IPS-20b (cell line): ENCODE results near the gene CCDC38.
"Not testable (repeated sequence)": the region's sequence is repeated elsewhere in the genome, so short reads cannot be mapped to it uniquely, and the experiment has no call there.

ENCODE experiments used
- H3K27ac ChIP-seq: one replicate; pipeline ENCODE4 v1.5.1; 2013; ENCODE audit warnings: low read length
- H3K27me3 ChIP-seq: 2 replicates; pipeline ENCODE4 v1.6.1; 2013; ENCODE audit warnings: mild to moderate bottlenecking, low read length, inconsistent platforms; ENCODE audit not compliant: insufficient read depth
- H3K36me3 ChIP-seq: 2 replicates; pipeline ENCODE4 v1.6.1; 2013; ENCODE audit warnings: low read depth, mild to moderate bottlenecking, inconsistent platforms, low read length, moderate library complexity; ENCODE audit not compliant: insufficient read depth
- H3K4me1 ChIP-seq: 2 replicates; pipeline ENCODE4 v1.6.1; 2013; ENCODE audit warnings: mild to moderate bottlenecking, control low read depth, inconsistent platforms, low read length, moderate library complexity; ENCODE audit not compliant: insufficient read depth
- H3K4me3 ChIP-seq: 2 replicates; pipeline ENCODE4 v1.5.1; 2013; ENCODE audit warnings: mild to moderate bottlenecking, low read length, inconsistent platforms
- H3K9ac ChIP-seq: 2 replicates; pipeline ENCODE4 v1.6.1; 2013; ENCODE audit warnings: low read depth, mild to moderate bottlenecking, inconsistent platforms, low read length, moderate library complexity
- H3K9me3 ChIP-seq: 2 replicates; pipeline ENCODE4 v1.6.1; 2013; ENCODE audit warnings: mild to moderate bottlenecking, low read depth, low read length, inconsistent platforms; ENCODE audit not compliant: insufficient read depth

The CCDC38 gene

DNA sequence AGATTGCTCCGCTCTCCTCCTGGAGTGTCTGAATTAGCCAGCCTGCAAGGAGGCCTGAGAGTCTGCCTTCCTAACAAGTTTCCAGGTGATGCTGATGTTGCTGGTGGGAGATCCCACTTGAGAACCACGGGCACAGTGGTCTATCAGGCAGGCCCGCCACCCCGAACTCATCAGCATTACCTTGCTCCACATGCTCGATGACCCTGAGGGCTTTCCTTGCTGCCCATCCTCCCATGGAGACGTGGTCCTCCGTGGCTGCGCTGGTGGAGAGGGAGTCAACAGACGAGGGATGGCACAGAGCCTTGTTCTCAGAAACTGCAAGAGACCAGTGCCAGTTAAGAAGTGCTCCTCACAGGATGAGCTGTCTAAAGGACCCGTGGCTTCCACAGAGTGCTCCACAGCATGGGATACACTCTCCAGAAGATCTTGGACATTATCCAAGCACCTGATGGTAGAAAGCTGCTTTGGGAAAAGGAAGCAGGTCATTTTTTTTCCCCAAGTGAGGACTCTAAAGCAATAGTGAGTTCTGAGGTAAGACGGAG is 35.4 kb upstream of the CCDC38 start:
- Histone ChIP-seq H3K9ac (no peak overlapping the region), H3K36me3 (no peaks in the 10 kb centered on the region), H3K27ac (no peak overlapping the region), H3K9me3 (no peaks in the 10 kb centered on the region), H3K4me3 (no peak overlapping the region), H3K4me1 (peaks cover 2% of the 10 kb centered on the region; the same call in 1 of the 2 replicates), H3K27me3 (no peaks in the 10 kb centered on the region)

DNA sequence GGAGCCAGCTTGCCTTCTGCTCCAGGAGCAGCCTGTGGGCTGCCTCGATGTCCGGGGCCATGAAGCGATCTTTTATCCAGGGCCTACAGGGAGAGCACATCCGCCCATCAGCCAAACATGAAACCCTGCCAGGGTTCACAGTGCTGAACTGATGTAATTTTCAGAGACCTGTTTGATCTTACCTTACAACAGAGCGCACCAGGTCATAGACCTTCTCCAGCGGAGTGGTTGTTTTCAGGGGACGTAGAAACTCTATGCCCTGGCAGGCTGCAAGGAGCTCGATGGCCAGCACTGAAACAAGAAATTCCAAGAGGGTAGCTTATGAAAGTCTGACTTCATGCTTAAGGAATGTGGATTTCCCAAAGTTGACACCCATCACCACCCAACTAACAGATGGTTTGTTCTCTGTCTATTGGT is 34.0 kb upstream of the CCDC38 start:
- H3K27me3 ChIP-seq: no peaks in the 10 kb centered on the region
- no peaks in the 10 kb centered on the region for H3K36me3 ChIP-seq
- peaks cover 2% of the 10 kb centered on the region; the same call in 1 of the 2 replicates for H3K4me1 ChIP-seq
- no peak overlapping the region for H3K9ac ChIP-seq
- H3K9me3 ChIP-seq: no peaks in the 10 kb centered on the region
- no peak overlapping the region for H3K27ac ChIP-seq
- no peak overlapping the region for H3K4me3 ChIP-seq

DNA sequence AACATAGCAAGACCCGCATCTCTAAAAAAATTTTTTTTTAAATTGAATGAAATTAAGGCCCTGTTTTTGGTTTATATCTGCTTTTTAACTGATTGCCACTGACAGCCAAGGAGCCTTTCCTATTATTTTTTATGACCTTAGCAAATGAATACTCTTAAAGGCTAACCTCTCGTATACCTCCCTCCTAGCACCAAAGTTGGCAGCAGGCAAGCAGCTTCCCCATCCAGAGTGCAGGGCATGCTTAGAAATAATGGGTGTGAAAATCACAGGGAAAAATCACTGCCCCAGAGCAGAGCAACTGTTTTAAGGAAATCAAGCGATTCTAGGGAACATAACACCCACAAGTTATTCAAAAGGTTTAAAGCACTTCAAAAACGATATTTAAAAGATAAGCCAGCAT is 33.1 kb upstream of the CCDC38 start:
- Histone ChIP-seq H3K4me1 (peaks cover 5% of the 10 kb centered on the region; the same call in 1 of the 2 replicates), H3K27me3 (no peaks in the 10 kb centered on the region), H3K9me3 (no peaks in the 10 kb centered on the region), H3K9ac (no peak overlapping the region), H3K27ac (no peak overlapping the region), H3K36me3 (no peaks in the 10 kb centered on the region), H3K4me3 (no peak overlapping the region)

DNA sequence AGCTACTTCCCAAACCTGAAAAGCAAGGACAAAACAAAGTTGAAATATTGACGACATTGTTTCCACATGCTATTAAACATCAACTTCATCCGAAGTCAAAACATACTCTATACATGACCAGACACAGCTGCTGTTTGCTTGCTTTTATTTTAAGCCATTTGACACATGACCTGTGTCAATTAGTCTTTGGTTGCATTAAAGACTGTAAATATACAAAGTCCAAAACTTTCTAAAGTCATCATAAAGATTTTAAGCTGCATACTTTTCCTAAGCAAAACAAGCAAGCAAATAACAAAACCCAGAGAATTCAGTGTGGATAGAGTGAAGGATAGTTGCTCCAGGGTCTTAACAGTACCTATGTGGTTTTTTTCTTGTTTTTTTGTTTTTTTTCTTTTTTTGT is 31.9 kb upstream of the CCDC38 start:
- Histone ChIP-seq H3K27me3 (no peaks in the 10 kb centered on the region), H3K27ac (no peak overlapping the region), H3K36me3 (no peaks in the 10 kb centered on the region), H3K4me1 (peaks cover 7% of the 10 kb centered on the region; the same call in 1 of the 2 replicates), H3K4me3 (no peak overlapping the region), H3K9me3 (no peaks in the 10 kb centered on the region), H3K9ac (no peak overlapping the region)

DNA sequence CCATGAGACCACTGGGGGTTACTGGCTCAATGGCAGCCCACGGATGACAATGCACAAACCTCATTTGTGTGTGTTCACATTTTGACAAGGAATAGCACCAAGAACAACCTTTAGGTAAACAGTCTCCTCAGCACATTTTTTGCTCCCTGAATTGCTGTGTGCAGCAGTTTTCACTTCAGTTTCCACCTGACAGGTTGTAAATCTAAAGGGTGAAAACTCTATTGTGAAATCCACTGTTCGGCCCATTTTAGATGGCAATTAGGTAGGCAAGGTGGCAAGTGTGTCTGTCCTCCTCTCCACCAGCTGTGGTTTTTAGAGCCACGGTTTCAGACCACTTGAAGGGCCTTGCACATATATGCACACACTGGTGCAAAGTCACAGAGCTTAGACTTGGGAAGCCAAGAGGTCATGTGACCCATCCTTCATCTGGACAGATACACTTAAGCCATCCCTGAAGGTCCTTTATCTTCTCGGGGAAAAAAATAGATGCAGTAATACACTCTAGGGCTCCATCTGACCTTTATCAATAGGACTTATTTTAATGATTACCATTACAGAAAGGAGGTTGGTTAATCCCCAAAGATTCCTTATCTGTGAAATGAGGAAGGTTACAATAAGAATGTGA is 30.5 kb upstream of the CCDC38 start:
- Histone ChIP-seq H3K4me3 (no peak overlapping the region), H3K4me1 (peaks cover 7% of the 10 kb centered on the region; the same call in 1 of the 2 replicates)

DNA sequence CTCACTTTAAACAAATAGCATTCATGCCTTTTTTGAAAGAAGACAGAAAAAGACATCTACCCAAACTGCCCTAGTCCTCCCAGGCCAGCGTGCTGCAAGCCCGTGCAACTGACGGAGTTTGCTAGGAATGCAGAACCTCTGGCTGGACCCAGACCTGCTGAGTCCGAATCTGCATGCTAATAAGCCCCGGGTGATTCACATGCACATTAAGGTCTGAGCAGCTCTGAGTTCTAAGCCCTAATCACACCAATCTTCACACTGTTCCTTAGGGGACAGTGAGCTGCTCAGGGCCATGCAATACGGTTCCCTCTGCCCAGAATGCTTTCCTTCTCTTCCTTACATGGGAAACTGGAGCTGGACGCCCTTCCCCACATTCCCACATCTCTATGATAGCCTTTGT is 28.5 kb upstream of the CCDC38 start:
- H3K27me3 ChIP-seq: no peaks in the 10 kb centered on the region
- H3K4me3 ChIP-seq: no peak overlapping the region
- no peak overlapping the region for H3K27ac ChIP-seq
- no peak overlapping the region for H3K9ac ChIP-seq
- peaks cover 4% of the 10 kb centered on the region; the same call in 1 of the 2 replicates for H3K4me1 ChIP-seq
- no peaks in the 10 kb centered on the region for H3K36me3 ChIP-seq
- no peaks in the 10 kb centered on the region for H3K9me3 ChIP-seq

More for the DNA sequence above, 30.5 kb upstream of the CCDC38 start:
- Histone ChIP-seq H3K9me3 (no peaks in the 10 kb centered on the region), H3K36me3 (no peaks in the 10 kb centered on the region), H3K27me3 (no peaks in the 10 kb centered on the region), H3K27ac (no peak overlapping the region), H3K9ac (no peak overlapping the region)

DNA sequence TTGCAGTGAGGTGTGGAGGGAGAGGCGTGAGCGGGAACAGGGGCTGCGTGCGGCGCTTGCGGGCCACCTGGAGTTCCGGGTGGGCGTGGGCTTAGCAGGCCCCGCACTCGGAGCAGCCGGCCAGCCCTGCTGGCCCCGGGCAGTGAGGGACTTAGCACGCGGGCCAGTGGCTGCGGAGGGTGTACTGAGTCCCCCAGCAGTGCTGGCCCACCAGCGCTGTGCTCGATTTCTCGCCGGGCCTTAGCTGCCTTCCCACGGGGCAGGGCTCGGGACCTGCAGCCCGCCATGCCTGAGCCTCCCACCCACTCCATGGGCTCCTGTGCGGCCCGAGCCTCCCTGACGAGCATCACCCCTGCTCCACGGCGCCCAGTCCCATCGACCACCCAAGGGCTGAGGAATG is 26.7 kb upstream of the CCDC38 start:
- H3K4me1 ChIP-seq, H3K9ac ChIP-seq, H3K27ac ChIP-seq, H3K4me3 ChIP-seq, H3K27me3 ChIP-seq, H3K36me3 ChIP-seq, H3K9me3 ChIP-seq: not testable (repeated sequence)

DNA sequence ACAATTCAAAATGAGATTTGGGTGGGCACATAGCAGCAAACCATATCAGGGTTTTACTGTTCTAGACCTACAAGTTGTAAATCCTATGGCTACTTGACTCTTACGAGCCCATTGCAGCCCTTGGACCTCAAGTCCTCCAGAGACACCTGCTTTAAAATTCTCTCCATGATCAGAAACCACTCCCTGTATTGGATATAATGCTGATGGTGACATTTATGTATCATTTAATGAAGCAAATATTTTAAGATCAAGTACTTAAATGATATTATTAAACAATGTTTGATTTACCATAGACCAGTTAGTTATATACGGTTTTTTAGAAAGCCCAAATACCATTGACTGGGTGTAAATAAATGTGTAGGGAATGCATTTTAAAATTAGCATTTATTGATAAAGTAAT is 24.9 kb upstream of the CCDC38 start:
- H3K27me3 ChIP-seq: no peaks in the 10 kb centered on the region
- H3K9ac ChIP-seq: no peak overlapping the region
- no peak overlapping the region for H3K27ac ChIP-seq
- no peak overlapping the region for H3K4me3 ChIP-seq
- H3K36me3 ChIP-seq: no peaks in the 10 kb centered on the region
- H3K9me3 ChIP-seq: no peaks in the 10 kb centered on the region
- peaks cover 4% of the 10 kb centered on the region; the same call in 1 of the 2 replicates for H3K4me1 ChIP-seq

DNA sequence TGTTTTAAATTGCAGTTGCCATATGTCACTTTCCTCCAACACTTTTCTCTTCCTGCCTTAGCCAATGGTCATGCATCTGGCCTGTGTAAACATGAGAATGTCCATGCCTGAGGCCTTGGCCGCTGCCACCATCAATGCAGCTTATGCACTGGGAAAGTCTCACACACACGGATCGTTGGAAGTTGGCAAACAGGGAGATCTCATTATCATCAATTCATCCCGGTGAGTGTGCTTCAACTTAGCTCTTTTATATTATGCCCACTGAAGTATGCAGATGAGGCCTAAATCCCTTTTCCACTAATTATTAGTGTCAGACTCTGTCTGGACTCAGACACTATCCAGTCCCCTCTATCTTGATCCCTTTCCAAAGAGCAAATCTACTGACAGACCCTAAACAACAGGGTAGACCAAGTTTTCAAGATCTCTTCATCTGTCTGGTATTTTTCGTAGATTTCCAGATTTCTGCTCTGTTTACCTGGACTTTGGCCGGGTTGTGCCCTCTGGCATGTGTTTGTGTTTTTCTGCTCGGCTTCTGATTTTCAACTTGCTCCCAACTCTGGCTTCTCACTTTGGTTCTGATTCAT is 24.0 kb upstream of the CCDC38 start:
- Histone ChIP-seq H3K4me3 (no peak overlapping the region), H3K36me3 (no peaks in the 10 kb centered on the region), H3K9me3 (no peaks in the 10 kb centered on the region), H3K27me3 (no peaks in the 10 kb centered on the region), H3K4me1 (peaks cover 4% of the 10 kb centered on the region; the same call in 1 of the 2 replicates), H3K27ac (no peak overlapping the region), H3K9ac (no peak overlapping the region)

DNA sequence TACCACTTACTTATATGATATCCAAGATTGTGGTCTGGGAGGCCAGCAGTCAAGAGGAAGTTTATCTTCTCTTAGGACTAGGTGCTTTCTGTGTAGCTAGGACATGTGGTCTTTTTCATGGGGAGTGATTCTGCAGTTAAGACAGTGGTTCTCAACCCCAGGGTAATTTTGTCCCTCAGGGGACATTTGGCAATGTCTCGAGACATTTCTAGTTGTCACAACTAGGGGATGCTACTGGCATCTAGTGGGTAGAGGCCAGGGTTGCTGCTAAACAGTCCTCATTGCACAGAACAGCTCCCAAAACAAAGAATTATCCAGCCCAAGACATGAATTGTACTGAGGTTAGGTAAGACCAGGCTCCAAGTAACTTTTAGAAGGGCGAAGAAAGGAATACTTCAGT is 20.7 kb upstream of the CCDC38 start:
- H3K27me3 ChIP-seq: no peaks in the 10 kb centered on the region
- no peak overlapping the region for H3K27ac ChIP-seq
- no peak overlapping the region for H3K9ac ChIP-seq
- H3K9me3 ChIP-seq: no peaks in the 10 kb centered on the region
- H3K36me3 ChIP-seq: no peaks in the 10 kb centered on the region
- H3K4me3 ChIP-seq: no peak overlapping the region
- no peaks in the 10 kb centered on the region for H3K4me1 ChIP-seq

DNA sequence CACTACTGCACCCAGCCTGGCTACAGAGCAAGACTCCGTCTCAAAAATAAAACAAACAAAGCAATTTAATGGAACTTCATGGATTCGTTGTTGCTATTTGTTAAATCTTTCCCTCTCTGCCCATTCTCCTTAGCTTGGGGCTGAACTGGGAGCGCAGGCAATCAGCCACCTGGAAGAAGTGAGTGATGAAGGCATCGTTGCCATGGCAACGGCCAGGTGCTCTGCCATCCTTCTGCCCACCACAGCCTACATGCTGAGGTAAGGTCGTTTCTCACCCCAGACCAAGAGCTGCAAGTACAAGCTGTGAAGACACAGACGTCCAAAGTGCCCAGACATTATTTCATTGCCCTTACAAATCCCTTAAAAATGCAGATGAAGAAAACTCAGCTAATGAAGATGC is 19.8 kb upstream of the CCDC38 start:
- no peaks in the 10 kb centered on the region for H3K27me3 ChIP-seq
- H3K9ac ChIP-seq: no peak overlapping the region
- H3K27ac ChIP-seq: no peak overlapping the region
- no peak overlapping the region for H3K4me3 ChIP-seq
- no peaks in the 10 kb centered on the region for H3K9me3 ChIP-seq
- peaks cover 2% of the 10 kb centered on the region; the same call in 1 of the 2 replicates for H3K4me1 ChIP-seq
- H3K36me3 ChIP-seq: no peaks in the 10 kb centered on the region

DNA sequence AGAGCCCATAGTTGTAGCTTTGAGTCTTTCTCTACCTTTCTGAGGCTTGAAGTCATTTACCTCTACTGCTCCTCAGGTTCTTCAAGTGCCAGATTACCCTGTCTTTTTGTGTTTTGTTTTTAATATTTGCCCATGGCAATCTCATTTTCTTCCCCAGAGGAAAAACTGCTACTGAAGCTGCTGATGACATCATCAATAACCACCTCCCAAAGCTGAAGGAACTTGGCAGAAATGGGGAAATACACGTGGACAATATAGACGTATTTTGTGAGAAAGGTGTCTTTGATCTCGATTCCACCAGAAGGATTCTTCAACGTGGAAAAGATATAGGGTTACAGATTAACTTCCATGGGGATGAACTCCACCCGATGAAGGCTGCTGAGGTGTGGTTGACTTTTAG is 17.8 kb upstream of the CCDC38 start:
- no peaks in the 10 kb centered on the region for H3K9me3 ChIP-seq
- H3K4me1 ChIP-seq: peaks cover 5% of the 10 kb centered on the region; the same call in 1 of the 2 replicates
- H3K27ac ChIP-seq: no peak overlapping the region
- no peaks in the 10 kb centered on the region for H3K36me3 ChIP-seq
- no peak overlapping the region for H3K4me3 ChIP-seq
- H3K27me3 ChIP-seq: no peaks in the 10 kb centered on the region
- H3K9ac ChIP-seq: no peak overlapping the region
